Suprapubic skin (tissue), 4 donors: Measurements from ENCODE around the gene AUTS2.

Experiments
- EP300 ChIP-seq: sonication (generic); formaldehyde crosslinking; IDR thresholded peaks from one replicate; pipeline ENCODE4 v1.6.1; 2017; ENCODE audit warnings: antibody characterized with exemption
- POLR2A ChIP-seq, 2 donors: fragments of 450-650 bp; IDR thresholded peaks; one replicate each; pipeline ENCODE4 v1.6.1; 2017; ENCODE audit warnings: antibody characterized with exemption in 2 of 2, mild to moderate bottlenecking in 2 of 2, moderate library complexity in 2 of 2
- POLR2AphosphoS5 ChIP-seq, 3 donors: sonication (generic); formaldehyde crosslinking; IDR thresholded peaks; one replicate each; pipeline ENCODE4 v1.6.1; 2017; ENCODE audit warnings: antibody characterized with exemption in 3 of 3
- TF ChIP-seq, protein P1 (sequence below), 2 donors: fragments of 200-600 bp in 1 of 2; fragments of 450-650 bp in 1 of 2; sonication (generic) in 1 of 2; IDR thresholded peaks; one replicate each; pipeline ENCODE4 v1.5.1; 2016 to 2019; ENCODE audit warnings: antibody characterized with exemption in 2 of 2, mild to moderate bottlenecking in 1 of 2, moderate library complexity in 1 of 2

DNA sequence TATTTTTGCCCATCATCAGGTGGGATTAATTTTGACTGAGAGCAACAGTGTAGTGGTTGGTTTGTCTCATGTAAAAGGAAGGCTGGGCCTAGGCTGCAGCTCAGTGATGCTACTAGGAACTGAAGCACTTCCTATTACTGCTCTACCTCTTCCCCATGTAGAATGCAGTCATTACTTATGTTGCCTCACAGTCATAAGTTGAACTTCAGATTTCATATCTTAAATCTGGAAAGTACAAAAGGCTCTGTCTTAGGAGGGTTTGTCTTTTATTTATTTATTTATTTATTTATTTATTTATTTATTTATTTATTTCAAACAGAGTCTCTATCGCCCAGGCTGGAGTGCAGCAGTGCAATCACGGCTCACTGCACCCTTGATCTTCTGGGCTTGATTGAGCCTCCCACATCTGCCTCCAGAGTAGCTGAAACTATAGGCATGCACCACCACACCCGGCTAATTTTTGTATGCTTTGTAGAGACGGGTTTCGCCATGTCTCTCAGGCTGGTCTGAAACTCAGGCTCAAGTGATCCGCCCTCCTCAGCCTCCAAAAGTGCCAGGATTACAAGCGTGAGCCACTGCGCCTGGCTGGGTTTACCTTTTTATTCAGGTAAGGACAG, 812.0 kb downstream of the AUTS2 start:
- TF ChIP-seq, protein P1, sequence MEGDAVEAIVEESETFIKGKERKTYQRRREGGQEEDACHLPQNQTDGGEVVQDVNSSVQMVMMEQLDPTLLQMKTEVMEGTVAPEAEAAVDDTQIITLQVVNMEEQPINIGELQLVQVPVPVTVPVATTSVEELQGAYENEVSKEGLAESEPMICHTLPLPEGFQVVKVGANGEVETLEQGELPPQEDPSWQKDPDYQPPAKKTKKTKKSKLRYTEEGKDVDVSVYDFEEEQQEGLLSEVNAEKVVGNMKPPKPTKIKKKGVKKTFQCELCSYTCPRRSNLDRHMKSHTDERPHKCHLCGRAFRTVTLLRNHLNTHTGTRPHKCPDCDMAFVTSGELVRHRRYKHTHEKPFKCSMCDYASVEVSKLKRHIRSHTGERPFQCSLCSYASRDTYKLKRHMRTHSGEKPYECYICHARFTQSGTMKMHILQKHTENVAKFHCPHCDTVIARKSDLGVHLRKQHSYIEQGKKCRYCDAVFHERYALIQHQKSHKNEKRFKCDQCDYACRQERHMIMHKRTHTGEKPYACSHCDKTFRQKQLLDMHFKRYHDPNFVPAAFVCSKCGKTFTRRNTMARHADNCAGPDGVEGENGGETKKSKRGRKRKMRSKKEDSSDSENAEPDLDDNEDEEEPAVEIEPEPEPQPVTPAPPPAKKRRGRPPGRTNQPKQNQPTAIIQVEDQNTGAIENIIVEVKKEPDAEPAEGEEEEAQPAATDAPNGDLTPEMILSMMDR (IDR thresholded peaks at IDR 0.05) = no peak
- no peak for TF ChIP-seq POLR2AphosphoS5 (IDR thresholded peaks at IDR 0.05)
- TF ChIP-seq EP300 = no peak
- no peak for TF ChIP-seq POLR2A (IDR thresholded peaks at IDR 0.05)
